Measurements from ENCODE around the gene HS6ST1.
A peak's percentile ranks its signal among the peaks of the same experiment; 100 is the strongest.
"Not testable (repeated sequence)": the region's sequence is repeated elsewhere in the genome, so short reads cannot be mapped to it uniquely, and the experiment has no call there.

The HS6ST1 gene

DNA sequence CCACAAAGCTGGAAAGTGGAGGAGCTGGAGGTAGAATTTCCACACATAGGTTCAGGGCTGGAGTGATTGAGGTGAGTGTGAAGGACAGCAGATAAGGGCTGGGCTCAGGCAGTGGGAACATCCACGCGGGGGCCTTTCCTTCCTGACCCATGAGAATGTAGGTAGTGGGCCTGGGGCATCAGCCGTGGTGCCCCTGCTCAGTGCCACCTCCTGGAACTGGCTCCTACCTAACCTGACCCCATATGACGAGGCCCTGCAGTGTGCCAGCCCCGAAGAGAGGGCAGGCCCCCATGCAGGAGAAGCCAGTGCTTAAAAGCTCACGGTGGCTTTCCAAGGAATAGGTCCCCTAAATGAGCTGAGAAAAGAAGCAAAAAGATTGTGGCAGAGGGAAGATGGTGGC lies 66.2 kb downstream of the HS6ST1 start:
- no peak for FAIRE-seq

GRCh38 chr2:128252086-128252485 lies 66.6 kb downstream of the HS6ST1 start:
- not testable (repeated sequence) for FAIRE-seq; DNase-seq (ENCODE audit: insufficient read length, low spot score)

More for the DNA sequence above, 66.2 kb downstream of the HS6ST1 start:
- DNase-seq (ENCODE audit: insufficient read length, low spot score), result no peak

DNA sequence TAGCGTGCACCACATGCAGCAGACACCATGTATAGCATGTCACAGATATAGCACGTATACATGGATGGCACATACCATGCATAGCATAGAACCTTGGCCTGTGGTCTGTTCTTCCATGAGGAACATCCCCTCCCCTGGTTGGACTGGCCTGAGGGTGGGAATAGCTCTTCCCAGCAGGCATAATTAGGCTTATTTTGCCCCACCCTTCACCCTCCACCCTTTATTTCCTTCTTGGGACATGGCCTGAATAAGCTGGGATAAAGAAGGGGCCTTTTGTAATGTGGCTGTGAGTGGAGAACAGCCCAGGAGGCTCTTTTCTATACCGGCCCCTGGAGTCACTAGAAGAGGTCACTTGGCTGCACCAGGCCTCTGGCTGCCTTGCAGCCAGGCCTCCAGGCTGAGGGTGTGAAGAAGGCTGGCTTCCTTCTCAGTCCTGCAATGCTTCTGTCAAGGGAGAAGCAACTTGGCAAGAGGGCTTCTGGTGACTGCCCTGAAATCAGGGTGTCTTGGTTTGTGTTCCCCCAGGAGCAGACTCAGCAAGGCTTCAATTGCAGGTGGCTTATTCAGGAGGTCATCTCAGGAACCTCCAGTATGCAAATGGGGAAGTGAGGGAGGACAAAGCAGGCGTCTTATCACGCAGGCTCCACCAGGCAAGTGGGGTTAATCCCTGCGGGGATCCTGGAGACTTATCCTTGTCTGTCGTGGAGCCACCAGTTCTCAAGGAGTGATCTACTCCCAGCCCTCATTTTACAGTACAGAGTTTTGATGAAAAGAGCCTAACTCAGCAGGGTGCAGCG lies 68.2 kb downstream of the HS6ST1 start:
- DNase-seq (ENCODE audit: insufficient read length, low spot score) (no peak), FAIRE-seq (no peak)

DNA sequence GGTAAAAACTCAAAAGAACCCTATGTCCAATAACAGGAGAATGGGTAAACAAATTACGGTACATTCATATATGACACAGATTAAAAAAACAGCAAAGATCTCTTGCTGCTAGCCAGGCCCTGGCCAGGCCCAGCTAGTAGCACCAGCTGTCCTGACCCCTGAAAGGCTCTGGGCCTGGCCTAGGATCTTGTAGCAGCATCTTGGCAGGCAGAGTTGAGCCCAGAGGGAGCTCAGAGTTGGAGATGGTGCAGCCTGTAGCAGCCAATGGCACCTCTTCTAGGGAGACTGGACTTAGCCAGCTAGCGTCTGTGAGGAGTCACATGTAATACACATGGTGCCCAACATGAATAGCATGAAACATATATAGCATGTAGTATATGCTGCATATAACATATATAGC lies 69.1 kb downstream of the HS6ST1 start:
- FAIRE-seq (no peak), DNase-seq (ENCODE audit: insufficient read length, low spot score) (no peak)

DNA sequence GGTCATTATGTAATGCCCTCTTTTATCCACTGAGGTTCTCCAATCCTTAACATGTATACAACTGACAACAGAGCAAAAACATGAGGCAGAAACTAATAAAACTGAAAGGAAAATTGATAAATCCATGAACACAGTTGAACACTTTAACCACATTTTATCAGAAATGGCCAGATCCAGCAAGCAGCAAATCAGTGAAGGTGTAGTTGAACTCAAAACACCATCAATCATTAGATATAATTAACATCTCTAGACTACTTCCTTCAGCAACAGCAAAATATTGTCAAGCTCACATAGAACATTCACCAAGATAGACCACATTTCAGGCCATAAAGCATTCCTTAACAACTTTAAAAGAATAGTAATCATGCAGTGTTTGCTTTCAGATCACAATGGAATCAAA lies 72.9 kb downstream of the HS6ST1 start:
- DNase-seq (ENCODE audit: insufficient read length, low spot score) (no peak), FAIRE-seq (no peak)

GRCh38 chr2:128241896-128242295 lies 76.8 kb downstream of the HS6ST1 start:
- DNase-seq (ENCODE audit: insufficient read length, low spot score), result no peak
- FAIRE-seq, result no peak

DNA sequence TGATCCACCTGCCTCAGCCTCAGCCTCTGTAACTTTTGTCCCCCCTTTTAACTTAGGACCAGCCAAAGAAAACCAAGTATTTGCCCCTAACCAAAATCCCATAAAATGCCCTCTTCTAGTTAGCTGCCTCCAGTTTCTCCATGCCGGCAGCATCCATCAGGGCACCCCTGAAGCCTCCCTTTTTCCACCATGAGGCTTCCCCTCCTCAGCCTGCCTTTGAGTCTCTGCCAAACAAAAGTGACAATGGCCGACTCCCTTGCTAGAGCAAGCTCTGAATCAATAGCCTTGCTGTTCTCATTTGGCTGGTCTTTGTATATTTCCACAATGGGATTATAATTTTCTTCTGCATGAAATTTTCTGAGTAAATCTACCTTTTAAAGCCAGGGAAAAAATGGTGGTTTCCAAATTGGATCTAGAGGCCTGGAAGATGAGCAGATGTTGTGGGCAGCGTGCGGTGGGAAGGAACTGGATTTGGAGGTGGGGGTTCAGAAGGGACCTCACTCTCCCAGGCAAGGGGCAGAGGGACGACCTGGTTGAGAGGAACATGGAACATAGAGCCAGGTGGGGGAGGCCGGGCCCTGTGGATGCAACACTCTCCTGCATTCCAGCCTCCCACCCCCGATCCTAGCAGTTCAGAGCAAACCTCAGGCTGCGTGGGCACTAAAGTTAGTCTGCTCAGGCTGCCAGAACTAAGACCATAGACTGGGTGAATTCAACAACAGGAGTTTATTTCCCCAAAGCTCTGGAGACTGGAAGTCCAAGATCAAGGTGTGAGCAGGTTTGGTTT lies 80.6 kb downstream of the HS6ST1 start:
- FAIRE-seq (no peak), DNase-seq (ENCODE audit: insufficient read length, low spot score) (no peak)

DNA sequence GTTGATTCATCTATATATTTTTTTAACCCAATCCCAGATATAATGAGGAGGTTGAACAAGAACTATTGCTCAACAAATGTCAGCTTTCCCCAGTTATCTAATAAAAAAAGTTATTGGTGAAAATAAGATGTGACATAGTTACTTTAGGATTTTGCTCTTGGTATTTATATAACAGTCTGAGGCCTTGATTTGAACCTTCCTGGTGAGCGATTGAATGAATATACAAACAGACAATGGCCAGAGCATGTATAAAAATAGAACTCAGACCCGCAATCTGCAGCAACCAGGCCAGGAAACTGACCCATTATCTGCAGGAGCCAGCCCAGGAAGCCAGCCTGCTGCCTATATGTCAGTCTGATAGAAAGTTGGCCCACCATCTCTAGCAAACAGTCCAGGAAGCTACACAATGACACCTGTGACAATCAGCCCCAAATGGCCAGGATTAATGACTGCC lies 81.6 kb downstream of the HS6ST1 start:
- no peak for FAIRE-seq

GRCh38 chr2:128236491-128237035 lies 82.1 kb downstream of the HS6ST1 start:
- DNase-seq (ENCODE audit: insufficient read length, low spot score) (no peak), FAIRE-seq (no peak)

More for the DNA sequence above, 81.6 kb downstream of the HS6ST1 start:
- DNase-seq (ENCODE audit: insufficient read length, low spot score), result no peak

GRCh38 chr2:128235581-128235980 lies 83.1 kb downstream of the HS6ST1 start:
- DNase-seq (ENCODE audit: insufficient read length, low spot score) (no peak), FAIRE-seq (no peak)

GRCh38 chr2:128234613-128235012 lies 84.1 kb downstream of the HS6ST1 start:
- FAIRE-seq (no peak), DNase-seq (ENCODE audit: insufficient read length, low spot score) (no peak)

DNA sequence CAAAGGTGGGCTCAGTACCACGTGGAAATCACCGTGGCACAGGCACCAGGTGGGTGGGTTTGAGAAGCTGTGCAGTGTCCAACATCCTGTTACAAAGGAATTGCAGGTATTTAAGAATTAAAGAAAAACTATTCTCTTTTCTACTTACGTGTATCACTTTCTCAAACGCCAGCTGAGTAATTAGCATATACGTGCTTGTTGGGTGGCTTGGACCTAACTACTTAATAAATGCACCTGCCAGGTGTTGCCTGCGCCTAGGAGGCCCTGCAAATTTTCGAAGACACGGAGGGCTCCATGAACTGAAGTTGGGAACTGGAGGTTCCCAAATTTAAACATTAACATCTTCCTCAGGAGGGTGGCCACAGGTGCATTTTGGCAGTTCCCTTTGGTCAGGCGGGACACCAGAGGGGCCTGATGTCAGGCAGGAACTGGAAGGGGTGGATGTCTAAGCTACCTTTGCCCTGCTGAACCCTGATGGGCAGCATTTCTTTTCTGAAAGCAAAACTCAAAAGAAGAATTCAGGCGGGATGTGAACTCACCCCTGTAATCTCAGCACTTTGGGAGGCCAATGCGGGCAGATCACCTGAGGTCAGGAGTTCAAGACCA lies 84.8 kb downstream of the HS6ST1 start:
- no peak for DNase-seq (ENCODE audit: insufficient read length, low spot score)
- FAIRE-seq, result no peak

DNA sequence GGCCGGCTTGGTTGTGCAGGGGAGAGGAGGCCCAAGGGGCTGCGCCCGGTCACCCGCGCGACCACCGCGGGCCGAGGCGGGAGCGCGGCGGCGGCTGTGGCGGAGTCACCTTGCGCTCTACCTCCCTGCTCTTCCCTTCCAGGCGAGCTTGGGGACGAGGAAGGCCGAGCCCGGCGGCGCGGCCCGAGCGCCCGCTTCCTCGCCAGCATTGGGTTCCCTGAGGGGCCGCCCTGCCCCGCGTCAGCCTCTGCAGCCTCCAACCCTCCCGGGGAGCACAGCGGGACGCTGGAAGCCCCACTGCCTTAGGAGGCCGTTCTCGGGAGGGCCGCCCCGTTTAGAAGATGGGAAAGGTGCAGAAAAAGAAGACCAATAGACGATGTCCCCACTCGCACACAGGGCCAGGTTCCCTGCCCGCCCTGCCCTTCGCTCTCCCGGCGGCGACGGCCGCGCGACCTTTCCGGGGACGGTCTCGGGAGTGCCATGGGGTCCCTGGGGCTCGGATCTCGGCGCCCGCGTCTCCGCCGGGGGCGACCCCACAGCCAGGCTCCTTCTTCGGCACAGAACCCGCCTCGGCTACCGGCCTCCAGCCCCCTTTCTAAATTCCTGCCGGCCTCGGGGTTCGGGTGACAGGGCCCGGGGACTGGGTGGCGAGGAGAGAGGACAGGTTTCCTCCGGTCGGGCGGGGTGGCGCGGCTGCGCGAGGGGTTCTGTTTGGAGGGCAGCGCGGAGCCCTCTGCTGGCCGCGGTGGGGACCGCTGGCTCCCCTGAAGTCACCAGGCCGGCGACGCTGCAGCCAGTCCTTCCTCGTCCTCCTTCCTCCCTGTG lies 85.5 kb downstream of the HS6ST1 start:
- DNase-seq (ENCODE audit: insufficient read length, low spot score) (peak; percentile 88), FAIRE-seq (peak; percentile 46)

DNA sequence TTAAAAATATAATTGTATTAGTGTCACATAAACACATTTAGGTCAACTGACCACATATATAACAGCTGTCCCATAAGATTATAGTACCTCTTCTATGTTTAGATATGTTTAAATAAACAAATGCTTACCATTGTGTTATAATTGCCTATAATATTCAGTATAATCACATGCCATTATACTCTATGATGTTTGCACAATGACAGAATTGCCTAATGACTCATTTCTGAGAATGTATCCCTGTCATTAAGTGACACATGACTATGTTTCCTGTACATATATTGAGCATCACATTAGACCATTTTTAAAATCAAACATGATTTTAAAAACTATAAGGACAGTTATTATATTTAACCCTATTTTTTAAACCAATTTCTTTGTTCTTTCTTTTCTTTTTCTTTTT lies 89.8 kb downstream of the HS6ST1 start:
- no peak for DNase-seq (ENCODE audit: insufficient read length, low spot score)
- no peak for FAIRE-seq

DNA sequence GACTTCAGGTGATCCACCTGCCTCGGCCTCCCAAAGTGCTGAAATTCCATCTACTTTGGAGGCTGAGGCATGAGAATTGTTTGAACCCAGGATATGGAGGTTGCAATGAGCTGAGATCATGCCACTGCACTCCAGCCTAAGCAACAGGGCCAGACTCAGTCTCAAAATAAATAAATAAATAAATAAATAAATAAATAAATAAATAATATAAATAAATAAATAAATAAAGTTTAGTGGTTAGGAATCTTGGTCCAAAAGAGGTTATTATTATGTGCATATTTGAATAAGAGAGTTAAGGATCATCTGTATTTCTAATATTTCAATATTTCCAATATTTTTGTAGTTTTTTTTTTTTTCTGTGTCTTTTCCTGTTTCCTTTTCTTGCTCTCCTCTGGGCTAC lies 90.8 kb downstream of the HS6ST1 start:
- DNase-seq (ENCODE audit: insufficient read length, low spot score) (no peak), FAIRE-seq (no peak)

DNA sequence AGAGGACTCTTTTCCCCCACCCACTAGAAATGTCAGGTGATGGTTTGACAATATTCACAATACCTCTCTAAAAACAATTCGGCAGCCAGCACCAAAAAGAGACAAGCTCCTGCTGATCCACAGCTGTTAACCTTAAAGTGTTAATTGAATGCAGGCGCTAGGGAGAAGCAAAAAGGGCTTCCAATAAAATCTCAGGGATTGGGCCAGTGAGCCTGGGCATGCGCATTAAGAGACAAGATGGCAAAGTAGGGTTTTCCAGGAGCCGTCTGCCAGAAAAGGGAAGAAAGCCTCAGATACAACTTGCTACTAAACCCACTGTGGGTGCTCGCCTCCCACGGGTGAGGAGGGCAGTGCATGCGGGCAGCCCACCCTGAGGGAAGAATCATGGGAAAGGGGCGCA lies 98.8 kb downstream of the HS6ST1 start:
- DNase-seq (ENCODE audit: insufficient read length, low spot score) (no peak), FAIRE-seq (no peak)

- DNase-seq (ENCODE audit: insufficient read length, low spot score), result no peak
These were observed 101.0 kb downstream of the HS6ST1 start for GRCh38 chr2:128217671-128218070.

DNA sequence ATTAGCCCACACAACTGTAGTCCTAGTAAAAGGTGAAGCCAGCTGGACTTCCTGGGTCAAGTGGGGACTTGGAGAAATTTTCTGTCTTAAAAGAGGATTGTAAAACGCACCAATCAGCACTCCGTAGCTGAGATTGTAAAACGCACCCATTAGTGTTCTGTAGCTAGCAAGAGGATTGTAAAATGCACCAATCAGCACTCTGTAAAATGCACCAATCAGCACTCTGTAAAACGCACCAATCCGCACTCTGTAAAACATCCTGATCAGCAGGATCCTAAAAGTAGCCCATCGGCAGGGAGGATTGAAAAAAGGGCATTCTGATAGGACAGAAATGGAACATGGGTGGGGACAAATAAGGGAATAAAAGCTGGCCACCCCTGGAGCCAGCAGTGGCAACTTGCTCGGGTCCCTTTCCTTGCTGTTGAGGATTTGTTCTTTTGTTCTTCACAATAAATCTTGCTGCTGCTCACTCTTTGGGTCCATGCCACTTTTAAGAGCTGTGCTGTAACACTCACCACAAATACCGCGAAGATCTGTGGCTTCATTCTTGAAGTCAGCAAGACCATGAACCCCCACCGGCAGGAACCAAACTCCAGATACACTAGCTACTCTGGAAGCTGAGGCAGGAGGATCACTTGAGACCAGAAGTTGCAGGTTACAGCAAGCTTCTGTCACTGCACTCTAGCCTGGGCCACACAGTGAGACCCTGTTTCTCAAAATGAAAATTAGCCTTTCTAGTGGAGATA lies 102.6 kb downstream of the HS6ST1 start:
- no peak for FAIRE-seq

More at GRCh38 chr2:128217671-128218070, 101.0 kb downstream of the HS6ST1 start:
- FAIRE-seq, result no peak

More for the DNA sequence above, 102.6 kb downstream of the HS6ST1 start:
- no peak for DNase-seq (ENCODE audit: insufficient read length, low spot score)

Measured in HTR-8/SVneo (cell line).